ENCODE results near the gene LTB4R2.
A peak's percentile ranks its signal among the peaks of the same experiment; 100 is the strongest.

LTB4R2 gene

GRCh38 chr14:24270537-24271133, 39.3 kb upstream of the LTB4R2 start:
- Histone ChIP-seq H3K9ac (ENCODE audit: low read length) (peak overlapping the region; percentile 82), H3K79me2 (ENCODE audit: insufficient read depth, low read length) (no peaks in the 10 kb centered on the region), H3K27ac (ENCODE audit: low read depth, low read length, poor library complexity, severe bottlenecking) (peak overlapping the region; percentile 71), H3K4me1 (ENCODE audit: insufficient read depth, low read length, severe bottlenecking) (peaks cover 42% of the 10 kb centered on the region), H4K20me1 (ENCODE audit: insufficient read depth, low read length) (no peaks in the 10 kb centered on the region), H3K27me3 (ENCODE audit: insufficient read depth, low read length) (no peaks in the 10 kb centered on the region), H3K4me3 (ENCODE audit: low read depth, low read length, poor library complexity, severe bottlenecking) (peak overlapping the region; percentile 67), H3K4me2 (ENCODE audit: low read length) (peak overlapping the region; percentile 69), H3K36me3 (ENCODE audit: insufficient read depth, low read length) (0 out of 2 replicates have a peak, but pooled peaks cover 3% of the 10 kb centered on the region), H3K9me2 (ENCODE audit: low read depth, low read length) (no peaks in the 10 kb centered on the region), H3K9me3 (ENCODE audit: low read length) (no peaks in the 10 kb centered on the region), H3F3A (ENCODE audit: insufficient read depth, low read length) (no peaks in the 10 kb centered on the region), H2AFZ (ENCODE audit: low read length) (no peak overlapping the region)
- TF ChIP-seq, protein P1, sequence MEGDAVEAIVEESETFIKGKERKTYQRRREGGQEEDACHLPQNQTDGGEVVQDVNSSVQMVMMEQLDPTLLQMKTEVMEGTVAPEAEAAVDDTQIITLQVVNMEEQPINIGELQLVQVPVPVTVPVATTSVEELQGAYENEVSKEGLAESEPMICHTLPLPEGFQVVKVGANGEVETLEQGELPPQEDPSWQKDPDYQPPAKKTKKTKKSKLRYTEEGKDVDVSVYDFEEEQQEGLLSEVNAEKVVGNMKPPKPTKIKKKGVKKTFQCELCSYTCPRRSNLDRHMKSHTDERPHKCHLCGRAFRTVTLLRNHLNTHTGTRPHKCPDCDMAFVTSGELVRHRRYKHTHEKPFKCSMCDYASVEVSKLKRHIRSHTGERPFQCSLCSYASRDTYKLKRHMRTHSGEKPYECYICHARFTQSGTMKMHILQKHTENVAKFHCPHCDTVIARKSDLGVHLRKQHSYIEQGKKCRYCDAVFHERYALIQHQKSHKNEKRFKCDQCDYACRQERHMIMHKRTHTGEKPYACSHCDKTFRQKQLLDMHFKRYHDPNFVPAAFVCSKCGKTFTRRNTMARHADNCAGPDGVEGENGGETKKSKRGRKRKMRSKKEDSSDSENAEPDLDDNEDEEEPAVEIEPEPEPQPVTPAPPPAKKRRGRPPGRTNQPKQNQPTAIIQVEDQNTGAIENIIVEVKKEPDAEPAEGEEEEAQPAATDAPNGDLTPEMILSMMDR (IDR thresholded peaks at IDR 0.05; ENCODE audit: low read length), result no peak
- TF ChIP-seq EZH2 (IDR thresholded peaks at IDR 0.05; ENCODE audit: borderline replicate concordance, low read length), result no peak

- TF ChIP-seq, protein P1 (IDR thresholded peaks at IDR 0.05; ENCODE audit: low read length), result peak; percentile 83
- no peak for TF ChIP-seq EZH2 (IDR thresholded peaks at IDR 0.05; ENCODE audit: borderline replicate concordance, low read length)
- Histone ChIP-seq H3K4me2 (ENCODE audit: low read length) (peak within 1 kb of the TSS; percentile 69), H3K27me3 (ENCODE audit: insufficient read depth, low read length) (no peaks in the 10 kb centered on the region), H3K9me3 (ENCODE audit: low read length) (no peaks in the 10 kb centered on the region), H3K4me3 (ENCODE audit: low read depth, low read length, poor library complexity, severe bottlenecking) (peak within 1 kb of the TSS; percentile 67), H4K20me1 (ENCODE audit: insufficient read depth, low read length) (no peaks in the 10 kb centered on the region), H3K36me3 (ENCODE audit: insufficient read depth, low read length) (0 out of 2 replicates have a peak, but pooled peaks cover 3% of the 10 kb centered on the region), H3K79me2 (ENCODE audit: insufficient read depth, low read length) (no peaks in the 10 kb centered on the region), H2AFZ (ENCODE audit: low read length) (no peak within 1 kb of the TSS), H3K27ac (ENCODE audit: low read depth, low read length, poor library complexity, severe bottlenecking) (peak within 1 kb of the TSS; percentile 71), H3K4me1 (ENCODE audit: insufficient read depth, low read length, severe bottlenecking) (peaks cover 44% of the 10 kb centered on the region), H3F3A (ENCODE audit: insufficient read depth, low read length) (no peaks in the 10 kb centered on the region), H3K9me2 (ENCODE audit: low read depth, low read length) (no peaks in the 10 kb centered on the region), H3K9ac (ENCODE audit: low read length) (peak within 1 kb of the TSS; percentile 82)
Measured at GRCh38 chr14:24271134-24271833, 38.7 kb upstream of the LTB4R2 start, which contains the start of gene RABGGTA. Gene RABGGTA, minus strand, starts transcription at chr14:24271597. Its CDS starts 482 bp downstream, at chr14:24271115.

DNA sequence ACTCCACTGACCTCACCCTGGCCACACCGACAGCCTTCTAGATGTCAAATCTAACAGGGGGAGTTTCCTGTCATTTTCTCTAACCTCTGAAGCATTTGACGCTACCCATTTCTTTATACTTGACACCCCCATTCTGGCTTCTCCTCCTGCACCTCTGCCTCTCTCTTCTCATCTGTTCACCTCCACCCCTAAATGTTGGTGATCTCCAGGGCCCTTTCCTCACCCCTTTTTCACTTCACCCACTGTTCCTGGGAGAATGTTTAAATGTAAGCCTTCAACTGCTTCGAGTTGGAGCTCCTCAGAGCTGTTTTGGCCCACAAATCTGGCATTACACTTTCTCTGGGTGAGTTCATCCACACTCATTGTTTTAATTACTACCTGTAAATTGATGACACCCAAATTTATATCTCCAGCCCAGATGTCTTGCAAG, 38.1 kb upstream of the LTB4R2 start:
- Histone ChIP-seq H3K9me3 (ENCODE audit: low read length) (no peaks in the 10 kb centered on the region), H2AFZ (ENCODE audit: low read length) (no peak overlapping the region), H3K36me3 (ENCODE audit: insufficient read depth, low read length) (no peaks in the 10 kb centered on the region), H4K20me1 (ENCODE audit: insufficient read depth, low read length) (no peaks in the 10 kb centered on the region), H3F3A (ENCODE audit: insufficient read depth, low read length) (no peaks in the 10 kb centered on the region), H3K27ac (ENCODE audit: low read depth, low read length, poor library complexity, severe bottlenecking) (peak overlapping the region; percentile 63), H3K9me2 (ENCODE audit: low read depth, low read length) (no peaks in the 10 kb centered on the region), H3K27me3 (ENCODE audit: insufficient read depth, low read length) (no peaks in the 10 kb centered on the region), H3K4me3 (ENCODE audit: low read depth, low read length, poor library complexity, severe bottlenecking) (peak overlapping the region; percentile 67), H3K4me1 (ENCODE audit: insufficient read depth, low read length, severe bottlenecking) (peaks cover 44% of the 10 kb centered on the region), H3K79me2 (ENCODE audit: insufficient read depth, low read length) (no peaks in the 10 kb centered on the region), H3K9ac (ENCODE audit: low read length) (peak overlapping the region; percentile 60), H3K4me2 (ENCODE audit: low read length) (peak overlapping the region; percentile 69)
- TF ChIP-seq, protein P1 (IDR thresholded peaks at IDR 0.05; ENCODE audit: low read length), result no peak
- TF ChIP-seq EZH2 (IDR thresholded peaks at IDR 0.05; ENCODE audit: borderline replicate concordance, low read length), result no peak

Measured in OCI-LY1 (cell line).